GM12892 (cell line): ENCODE measurements around the gene TEX14.

Experiments
- POLR2A ChIP-seq: IDR thresholded peaks from 2 replicates; pipeline ENCODE4 v1.6.1; 2011; ENCODE audit warnings: low read depth, low read length, control low read depth
- POLR2AphosphoS5 ChIP-seq: IDR thresholded peaks from 2 replicates; pipeline ENCODE4 v1.6.1; 2011; ENCODE audit warnings: low read depth, low read length, control low read depth
- TAF1 ChIP-seq: IDR thresholded peaks from 2 replicates; pipeline ENCODE4 v1.6.1; 2011; ENCODE audit warnings: low read depth, mild to moderate bottlenecking, control low read depth, low read length, borderline replicate concordance

DNA sequence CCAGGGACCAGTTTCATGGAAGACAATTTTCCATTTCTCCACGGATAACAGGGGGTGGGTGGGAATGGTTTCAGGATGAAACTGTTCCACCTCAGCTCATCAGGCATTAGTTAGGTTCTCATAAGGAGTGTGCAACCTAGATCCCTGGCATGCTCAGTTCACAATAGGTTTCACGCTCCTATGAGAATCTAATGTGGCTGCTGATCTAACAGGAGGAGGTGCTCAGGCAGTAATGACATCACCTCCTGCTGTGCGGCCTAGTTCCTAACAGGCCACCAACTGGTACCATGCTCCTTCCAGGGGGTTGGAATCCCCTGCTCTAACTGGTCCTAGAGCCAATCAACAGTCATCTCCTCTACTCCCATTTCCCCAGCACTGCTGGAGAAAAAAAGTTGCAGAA is 19.9 kb downstream of the TEX14 start:
- TF ChIP-seq POLR2A = no peak
- TF ChIP-seq POLR2AphosphoS5 = no peak
- no peak for TF ChIP-seq TAF1
